Measurements from ENCODE around the gene KIAA2012.

Gene KIAA2012

GRCh38 chr2:202186641-202187202 is 113.7 kb downstream of the KIAA2012 start:
- TF ChIP-seq CTCF (conservative IDR thresholded peaks at IDR 0.05; ENCODE audit: low read length) = no peak
- H3K4me3 ChIP-seq (ENCODE audit: low read length) = no peak overlapping the region
- no peak for DNase-seq (ENCODE audit: low read depth)

GRCh38 chr2:202187570-202187969 is 114.5 kb downstream of the KIAA2012 start:
- H3K4me3 ChIP-seq (ENCODE audit: low read length) = no peak overlapping the region
- no peak for DNase-seq (ENCODE audit: low read depth)
- no peak for TF ChIP-seq CTCF (conservative IDR thresholded peaks at IDR 0.05; ENCODE audit: low read length)

- no peak for TF ChIP-seq CTCF (conservative IDR thresholded peaks at IDR 0.05; ENCODE audit: low read length)
- DNase-seq (ENCODE audit: low read depth) = no peak
- no peak overlapping the region for H3K4me3 ChIP-seq (ENCODE audit: low read length)
These were observed 120.2 kb downstream of the KIAA2012 start for GRCh38 chr2:202193305-202193704.

GRCh38 chr2:202193881-202194353 is 120.9 kb downstream of the KIAA2012 start:
- DNase-seq (ENCODE audit: low read depth) = no peak

GRCh38 chr2:202194418-202194817 is 121.4 kb downstream of the KIAA2012 start:
- TF ChIP-seq CTCF (conservative IDR thresholded peaks at IDR 0.05; ENCODE audit: low read length) = no peak
- no peak for DNase-seq (ENCODE audit: low read depth)
- H3K4me3 ChIP-seq (ENCODE audit: low read length) = no peak overlapping the region

More at GRCh38 chr2:202193881-202194353, 120.9 kb downstream of the KIAA2012 start:
- TF ChIP-seq CTCF (conservative IDR thresholded peaks at IDR 0.05; ENCODE audit: low read length) = no peak
- H3K4me3 ChIP-seq (ENCODE audit: low read length) = no peak overlapping the region

GRCh38 chr2:202196727-202197126 is 123.7 kb downstream of the KIAA2012 start:
- no peak for TF ChIP-seq CTCF (conservative IDR thresholded peaks at IDR 0.05; ENCODE audit: low read length)
- DNase-seq (ENCODE audit: low read depth) = no peak
- no peak overlapping the region for H3K4me3 ChIP-seq (ENCODE audit: low read length)
